Activated CD4-positive, alpha-beta T cell treated with anti-CD3 and anti-CD28 coated beads, Interleukin-2, amount 50 U/mL, for 24 hours (primary cell): ENCODE data around the gene BTN2A1.
"Not testable (repeated sequence)": the region's sequence is repeated elsewhere in the genome, so short reads cannot be mapped to it uniquely, and the experiment has no call there.

Experiments
- DNase-seq, 2 donors: peaks; one replicate each; pipeline ENCODE4 v3.0.0-alpha.2; 2020; ENCODE audit warnings: low read depth in 1 of 2, low spot score in 1 of 2

Gene BTN2A1

GRCh38 chr6:26489996-26490964 lies 32.5 kb downstream of the BTN2A1 start:
- DNase-seq, result no peak

GRCh38 chr6:26491604-26492003 lies 33.8 kb downstream of the BTN2A1 start:
- DNase-seq, result no peak

- DNase-seq, result no peak
These were observed 35.5 kb downstream of the BTN2A1 start for GRCh38 chr6:26493258-26493657.

- DNase-seq, result no peak
These were observed 36.4 kb downstream of the BTN2A1 start for GRCh38 chr6:26494117-26494516.

- DNase-seq, result no peak
These were observed 37.5 kb downstream of the BTN2A1 start for GRCh38 chr6:26495281-26495680.

- DNase-seq, result no peak
These were observed 39.9 kb downstream of the BTN2A1 start for GRCh38 chr6:26497610-26498009.

- no peak for DNase-seq
These were observed 42.3 kb downstream of the BTN2A1 start, which contains the start of gene BTN1A1 for GRCh38 chr6:26500102-26500501. Gene BTN1A1 (plus strand): TSS chr6:26500303. CDS start chr6:26501287, 984 bp downstream.

GRCh38 chr6:26501482-26501986 lies 43.8 kb downstream of the BTN2A1 start:
- peak; percentile 7 to 17 for DNase-seq

- DNase-seq, result no peak
These were observed 44.4 kb downstream of the BTN2A1 start for GRCh38 chr6:26502165-26502564.

- DNase-seq, result no peak
These were observed 44.9 kb downstream of the BTN2A1 start for GRCh38 chr6:26502626-26503025.

- DNase-seq, result no peak
These were observed 49.9 kb downstream of the BTN2A1 start for GRCh38 chr6:26507658-26508057.

- not testable (repeated sequence) for DNase-seq
These were observed 53.3 kb downstream of the BTN2A1 start for GRCh38 chr6:26511033-26511432.

GRCh38 chr6:26514984-26515383 lies 57.2 kb downstream of the BTN2A1 start:
- no peak for DNase-seq

GRCh38 chr6:26516481-26517427 lies 59.0 kb downstream of the BTN2A1 start:
- no peak for DNase-seq
